ENCODE data around the gene CCNB1. TPM values are rescaled to one million over a fixed set of nuclear protein-coding genes. Genes with fewer than 3 reads are reported as not detected.

CCNB1 gene
- total and polyA plus RNA-seq, 2 experiments from 2014 or later, result 37.1 to 143 TPM

DNA sequence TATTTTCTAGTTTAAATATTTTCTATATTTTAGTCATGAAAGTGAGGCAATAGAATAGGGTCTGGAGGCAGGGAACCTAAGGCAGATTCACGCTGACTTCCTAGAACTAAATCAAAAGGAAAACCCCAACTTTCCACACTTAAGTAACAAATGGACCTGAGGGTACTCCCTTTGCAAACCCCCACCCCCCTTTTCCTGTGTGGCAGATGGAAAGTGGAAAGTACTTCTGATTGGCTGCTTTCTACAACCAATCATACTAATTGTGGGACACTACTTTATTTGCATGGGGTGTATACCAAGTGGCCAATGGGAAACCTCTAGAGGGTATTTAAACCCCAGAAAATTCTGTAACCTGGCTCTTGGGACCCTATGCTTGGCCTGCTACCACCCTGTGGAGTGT, 17.7 kb downstream of the CCNB1 start:
- H3K4me3 ChIP-seq, result no peak overlapping the region
- no peaks in the 10 kb centered on the region for H3K36me3 ChIP-seq
- no peak for TF ChIP-seq CTCF (IDR thresholded peaks at IDR 0.05; ENCODE audit: low read depth, low read length)
- no peak for DNase-seq (ENCODE audit: low read depth in 1 of 2, low spot score in 1 of 2)
- H3K9me3 ChIP-seq (ENCODE audit: low read depth), result no peaks in the 10 kb centered on the region
- no peaks in the 10 kb centered on the region for H3K4me1 ChIP-seq (ENCODE audit: low read depth)
- H3K27me3 ChIP-seq, result no peaks in the 10 kb centered on the region
- H3K27ac ChIP-seq, result no peak overlapping the region

- Histone ChIP-seq H3K27me3 (no peaks in the 10 kb centered on the region), H3K4me3 (no peak overlapping the region), H3K4me1 (ENCODE audit: low read depth) (no peaks in the 10 kb centered on the region), H3K9me3 (ENCODE audit: low read depth) (no peaks in the 10 kb centered on the region), H3K36me3 (no peaks in the 10 kb centered on the region), H3K27ac (no peak overlapping the region)
- DNase-seq (ENCODE audit: low read depth in 1 of 2, low spot score in 1 of 2), result no peak
- no peak for TF ChIP-seq CTCF (IDR thresholded peaks at IDR 0.05; ENCODE audit: low read depth, low read length)
Measured at GRCh38 chr5:69187342-69187741, 20.4 kb downstream of the CCNB1 start.

DNA sequence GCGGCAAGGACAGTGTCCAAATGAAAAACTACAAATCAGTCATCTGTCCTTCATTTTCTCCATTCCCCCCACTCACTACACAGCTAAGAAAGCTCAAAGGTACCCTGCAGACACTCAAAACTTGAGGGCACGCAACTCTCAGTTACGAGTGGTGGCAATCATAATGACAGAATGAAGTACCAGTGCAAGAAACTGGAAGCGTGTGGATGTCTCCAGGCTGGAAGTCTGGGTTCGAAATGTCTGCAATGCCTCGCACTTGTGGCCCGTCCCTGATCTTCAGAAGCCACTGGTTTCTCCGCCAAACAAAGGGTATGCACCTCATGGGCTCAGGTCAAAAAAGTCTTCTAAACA, 21.8 kb downstream of the CCNB1 start:
- TF ChIP-seq CTCF (IDR thresholded peaks at IDR 0.05; ENCODE audit: low read depth, low read length), result no peak
- Histone ChIP-seq H3K27ac (peak overlapping the region; percentile 75), H3K36me3 (no peaks in the 10 kb centered on the region), H3K4me3 (peak overlapping the region; percentile 52), H3K27me3 (no peaks in the 10 kb centered on the region), H3K4me1 (ENCODE audit: low read depth) (no peaks in the 10 kb centered on the region), H3K9me3 (ENCODE audit: low read depth) (no peaks in the 10 kb centered on the region)
- DNase-seq (ENCODE audit: low read depth in 1 of 2, low spot score in 1 of 2), result no peak

- no peak for TF ChIP-seq CTCF (IDR thresholded peaks at IDR 0.05; ENCODE audit: low read depth, low read length)
- peak within 1 kb of the TSS; percentile 75 for H3K27ac ChIP-seq
- no peaks in the 10 kb centered on the region for H3K36me3 ChIP-seq
- H3K9me3 ChIP-seq (ENCODE audit: low read depth), result no peaks in the 10 kb centered on the region
- no peaks in the 10 kb centered on the region for H3K4me1 ChIP-seq (ENCODE audit: low read depth)
- H3K4me3 ChIP-seq, result peak within 1 kb of the TSS; percentile 52
- DNase-seq (ENCODE audit: low read depth in 1 of 2, low spot score in 1 of 2), result peak; percentile 93
- no peaks in the 10 kb centered on the region for H3K27me3 ChIP-seq
Measured at GRCh38 chr5:69189162-69190086, 22.5 kb downstream of the CCNB1 start, which contains the start of gene CENPH. Gene CENPH, plus strand, starts transcription at chr5:69189583. Its CDS starts 52 bp downstream, at chr5:69189635.

DNA sequence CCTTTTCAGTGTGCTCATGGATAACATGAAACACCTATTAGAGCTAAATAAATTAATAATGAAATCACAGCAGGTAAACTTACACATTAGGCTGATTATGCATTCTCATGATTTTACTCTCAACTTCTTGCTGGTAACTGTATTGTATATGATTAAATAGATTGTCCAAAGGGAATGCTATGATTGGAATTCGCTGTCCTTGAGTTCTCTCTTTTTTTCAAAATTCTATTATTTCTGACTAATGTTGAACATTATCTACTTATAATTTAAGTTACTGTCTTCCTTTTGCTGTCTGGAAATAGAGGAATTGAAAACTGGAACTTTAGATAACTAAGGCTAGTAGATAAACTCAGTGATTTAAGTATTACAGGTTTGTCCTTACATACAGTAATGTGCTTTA, 35.5 kb downstream of the CCNB1 start:
- no peak for TF ChIP-seq CTCF (IDR thresholded peaks at IDR 0.05; ENCODE audit: low read depth, low read length)
- Histone ChIP-seq H3K36me3 (no peaks in the 10 kb centered on the region), H3K27ac (no peak overlapping the region), H3K4me3 (no peak overlapping the region), H3K9me3 (ENCODE audit: low read depth) (no peaks in the 10 kb centered on the region), H3K27me3 (no peaks in the 10 kb centered on the region), H3K4me1 (ENCODE audit: low read depth) (no peaks in the 10 kb centered on the region)
- DNase-seq (ENCODE audit: low read depth in 1 of 2, low spot score in 1 of 2), result no peak

All from cardiac muscle cell (in vitro differentiated cells and primary cell).